Measurements from ENCODE around the gene ZMAT5.

Gene ZMAT5

DNA sequence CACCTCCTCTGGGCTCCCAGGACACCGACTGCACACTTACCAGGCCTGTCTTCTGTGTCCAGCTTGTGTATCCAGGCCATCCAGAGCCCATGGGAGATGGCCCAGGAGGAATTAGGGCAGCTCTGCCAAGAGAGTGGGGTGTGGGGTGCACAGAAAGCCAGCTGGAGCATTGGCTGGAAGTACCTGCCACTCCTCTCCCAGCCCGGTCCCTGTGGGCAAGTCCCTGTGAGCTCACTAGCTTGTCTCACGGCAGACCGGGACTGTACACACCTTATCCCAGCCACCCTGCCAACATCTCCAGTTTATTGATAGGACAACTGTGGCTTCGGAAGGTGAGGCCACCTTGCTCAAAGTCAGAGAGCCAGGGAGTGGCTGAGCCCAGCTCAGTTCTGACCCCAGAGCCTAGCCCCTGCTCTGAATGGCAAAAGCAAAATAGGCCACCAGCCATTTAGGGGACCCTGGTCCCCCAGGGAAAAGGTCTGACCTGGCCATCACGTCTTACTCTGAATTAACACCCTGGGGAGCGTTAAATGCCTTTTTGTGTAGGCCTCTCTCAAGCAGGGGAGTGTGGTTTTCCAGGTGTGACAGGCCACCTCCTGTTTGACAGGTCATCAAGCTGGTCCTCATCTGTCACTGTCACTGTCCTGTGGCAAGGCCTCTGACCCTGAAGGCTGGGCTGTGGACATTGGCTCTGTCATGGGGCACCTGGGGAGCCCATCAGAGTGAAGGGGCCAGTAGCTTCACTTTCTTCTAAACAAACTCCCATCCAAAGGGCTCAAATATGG, 15.4 kb upstream of the ZMAT5 start:
- H3K4me3 ChIP-seq (ENCODE audit: control insufficient read depth, low read depth, low read length): no peak overlapping the region
- TF ChIP-seq, protein P1, sequence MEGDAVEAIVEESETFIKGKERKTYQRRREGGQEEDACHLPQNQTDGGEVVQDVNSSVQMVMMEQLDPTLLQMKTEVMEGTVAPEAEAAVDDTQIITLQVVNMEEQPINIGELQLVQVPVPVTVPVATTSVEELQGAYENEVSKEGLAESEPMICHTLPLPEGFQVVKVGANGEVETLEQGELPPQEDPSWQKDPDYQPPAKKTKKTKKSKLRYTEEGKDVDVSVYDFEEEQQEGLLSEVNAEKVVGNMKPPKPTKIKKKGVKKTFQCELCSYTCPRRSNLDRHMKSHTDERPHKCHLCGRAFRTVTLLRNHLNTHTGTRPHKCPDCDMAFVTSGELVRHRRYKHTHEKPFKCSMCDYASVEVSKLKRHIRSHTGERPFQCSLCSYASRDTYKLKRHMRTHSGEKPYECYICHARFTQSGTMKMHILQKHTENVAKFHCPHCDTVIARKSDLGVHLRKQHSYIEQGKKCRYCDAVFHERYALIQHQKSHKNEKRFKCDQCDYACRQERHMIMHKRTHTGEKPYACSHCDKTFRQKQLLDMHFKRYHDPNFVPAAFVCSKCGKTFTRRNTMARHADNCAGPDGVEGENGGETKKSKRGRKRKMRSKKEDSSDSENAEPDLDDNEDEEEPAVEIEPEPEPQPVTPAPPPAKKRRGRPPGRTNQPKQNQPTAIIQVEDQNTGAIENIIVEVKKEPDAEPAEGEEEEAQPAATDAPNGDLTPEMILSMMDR (conservative IDR thresholded peaks at IDR 0.05; ENCODE audit: control insufficient read depth, insufficient read depth, low read depth, low read length): no peak
- no peak for DNase-seq (ENCODE audit: low read depth)

DNA sequence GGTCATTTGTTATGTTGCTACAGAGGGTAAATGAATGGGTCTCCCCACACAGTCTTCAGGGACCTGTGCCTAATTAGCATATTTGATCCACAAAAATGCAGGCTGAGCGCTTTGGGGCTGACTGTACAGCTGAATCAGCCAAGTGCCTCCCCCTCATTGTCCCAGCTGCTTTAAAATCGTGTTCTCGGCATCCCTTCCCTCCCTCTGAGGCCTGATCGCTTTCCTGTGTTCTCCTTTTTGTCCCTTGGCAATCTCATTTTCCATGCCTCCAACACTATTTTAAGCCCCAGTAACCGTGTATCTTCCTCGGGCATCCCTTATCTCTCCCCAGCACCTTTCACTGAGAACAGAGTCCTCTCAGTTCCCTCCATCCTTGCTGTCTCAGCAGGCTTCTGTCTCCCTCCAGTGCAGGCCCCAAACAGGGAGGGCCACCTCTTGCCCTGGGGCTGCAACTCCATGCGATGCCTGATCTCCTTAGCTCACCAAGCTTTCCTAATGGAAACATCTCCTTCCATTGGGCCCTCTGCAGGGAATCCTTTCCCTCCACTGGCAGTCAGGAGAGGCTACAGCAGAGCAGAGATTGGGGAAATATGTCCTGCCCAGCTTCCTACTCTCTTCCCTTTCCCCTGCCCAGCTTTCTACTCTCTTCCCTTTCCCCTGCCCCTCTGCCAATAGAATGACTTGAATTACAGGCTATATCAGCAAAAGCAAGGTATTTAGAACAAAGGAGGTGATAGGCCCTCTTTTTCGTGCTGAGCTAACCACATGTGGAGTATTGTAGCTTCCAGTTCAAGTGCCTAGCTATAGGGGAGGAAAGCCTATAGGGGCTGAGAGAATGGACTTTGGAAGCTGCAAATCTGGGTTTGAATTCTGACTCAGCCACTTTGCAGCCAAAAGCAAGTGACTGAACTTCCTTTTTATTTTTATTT, 14.2 kb upstream of the ZMAT5 start:
- TF ChIP-seq, protein P1 (conservative IDR thresholded peaks at IDR 0.05; ENCODE audit: control insufficient read depth, insufficient read depth, low read depth, low read length): no peak
- peak; percentile 87 for DNase-seq (ENCODE audit: low read depth)
- no peak overlapping the region for H3K4me3 ChIP-seq (ENCODE audit: control insufficient read depth, low read depth, low read length)

DNA sequence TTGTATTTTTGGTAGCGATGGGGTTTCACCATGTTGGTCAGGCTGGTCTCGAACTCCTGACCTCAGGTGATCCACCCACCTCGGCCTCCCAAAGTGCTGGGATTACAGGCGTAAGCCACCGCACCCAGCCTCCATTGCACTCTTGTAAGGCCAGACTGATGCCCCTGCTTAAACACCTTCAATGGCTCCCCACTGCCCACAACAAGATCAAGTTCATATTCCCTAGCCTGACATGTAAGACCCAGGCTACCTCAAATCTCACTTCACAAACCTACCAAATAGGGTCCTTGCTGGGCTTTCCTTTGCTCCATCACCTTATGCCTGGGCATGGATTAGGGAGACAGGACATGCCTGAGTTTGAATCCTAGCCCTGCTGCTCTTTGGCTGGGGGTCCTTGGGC, 13.4 kb upstream of the ZMAT5 start:
- no peak overlapping the region for H3K4me3 ChIP-seq (ENCODE audit: control insufficient read depth, low read depth, low read length)
- no peak for DNase-seq (ENCODE audit: low read depth)
- TF ChIP-seq, protein P1 (conservative IDR thresholded peaks at IDR 0.05; ENCODE audit: control insufficient read depth, insufficient read depth, low read depth, low read length): no peak

GRCh38 chr22:29773233-29773632, 6.4 kb upstream of the ZMAT5 start:
- no peak overlapping the region for H3K4me3 ChIP-seq (ENCODE audit: control insufficient read depth, low read depth, low read length)
- DNase-seq (ENCODE audit: low read depth): peak; percentile 54
- TF ChIP-seq, protein P1 (conservative IDR thresholded peaks at IDR 0.05; ENCODE audit: control insufficient read depth, insufficient read depth, low read depth, low read length): no peak

DNA sequence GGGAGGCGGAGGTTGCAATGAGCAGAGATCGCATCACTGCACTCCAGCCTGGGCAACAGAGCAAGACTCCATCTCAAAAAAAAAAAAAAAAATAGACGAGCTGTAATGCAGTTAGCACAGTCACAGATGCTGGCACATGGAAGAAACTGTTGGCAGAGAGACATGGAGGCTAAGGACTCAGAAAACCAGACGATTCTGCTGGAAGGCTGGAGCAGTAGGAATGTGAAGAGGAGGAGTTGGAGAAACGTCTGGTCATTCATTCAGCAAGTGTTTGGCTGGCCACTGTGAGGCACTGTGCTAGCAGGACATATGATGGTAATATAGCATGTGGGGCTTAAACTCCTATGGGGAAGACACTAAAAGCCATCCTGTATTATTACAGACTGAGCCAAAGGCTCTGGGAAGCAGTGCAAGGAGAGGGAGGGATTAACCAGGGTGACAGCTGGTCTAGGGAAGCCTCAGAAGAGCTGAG, 5.4 kb upstream of the ZMAT5 start:
- H3K4me3 ChIP-seq (ENCODE audit: control insufficient read depth, low read depth, low read length): no peak overlapping the region
- TF ChIP-seq, protein P1 (conservative IDR thresholded peaks at IDR 0.05; ENCODE audit: control insufficient read depth, insufficient read depth, low read depth, low read length): peak; percentile 71
- DNase-seq (ENCODE audit: low read depth): peak; percentile 85

- H3K4me3 ChIP-seq (ENCODE audit: control insufficient read depth, low read depth, low read length): no peak overlapping the region
- TF ChIP-seq, protein P1 (conservative IDR thresholded peaks at IDR 0.05; ENCODE audit: control insufficient read depth, insufficient read depth, low read depth, low read length): no peak
- no peak for DNase-seq (ENCODE audit: low read depth)
These were observed 3.0 kb upstream of the ZMAT5 start for GRCh38 chr22:29769723-29770321.
